CD8-positive, alpha-beta memory T cell (primary cell): ENCODE results near the gene SAMD15. TPM values are rescaled to one million over a fixed set of nuclear protein-coding genes. Genes with fewer than 3 reads are reported as not detected.

ENCODE experiments used
- CTCF ChIA-PET: fragments of 350-600 bp; sonication (Branson Sonifier 250); formaldehyde crosslinking; loops from one replicate; lab custom pipeline; 2021; ENCODE audit warnings: antibody characterized with exemption; lab: Charles Lee
- POLR2A ChIA-PET: fragments of 350-600 bp; sonication (Branson Sonifier 250); formaldehyde crosslinking; loops from one replicate; lab custom pipeline; 2021; ENCODE audit warnings: antibody characterized with exemption; lab: Charles Lee
- DNase-seq, 5 donors: peaks; one replicate each; pipeline versions ENCODE4 v3.0.0 to v3.0.0-alpha.2; 2020 to 2022; ENCODE audit warnings: mixed read lengths in 1 of 5
- H3K27ac ChIP-seq: one replicate; pipeline ENCODE4 v1.7.0; 2013; ENCODE audit warnings: low read depth, mild to moderate bottlenecking, low read length, moderate library complexity
- H3K27me3 ChIP-seq: 2 replicates; pipeline ENCODE4 v1.7.0; 2013; ENCODE audit warnings: low read length, mild to moderate bottlenecking; ENCODE audit not compliant: insufficient read depth, poor library complexity, severe bottlenecking
- H3K36me3 ChIP-seq: 2 replicates; pipeline ENCODE4 v1.7.0; 2013; ENCODE audit warnings: mild to moderate bottlenecking, low read length, moderate library complexity; ENCODE audit not compliant: insufficient read depth
- H3K4me1 ChIP-seq: 2 replicates; pipeline ENCODE4 v1.7.0; 2013; ENCODE audit warnings: mild to moderate bottlenecking, low read length, moderate library complexity; ENCODE audit not compliant: insufficient read depth
- H3K4me3 ChIP-seq: 2 replicates; pipeline ENCODE4 v1.7.0; 2013; ENCODE audit warnings: mild to moderate bottlenecking, low read length
- H3K9me3 ChIP-seq: 2 replicates; pipeline ENCODE4 v1.7.0; 2013; ENCODE audit warnings: mild to moderate bottlenecking, low read length
- H3K27ac Mint-ChIP-seq, 8 donors: one replicate each; pipeline ENCODE4 v1.8.0; 2020 to 2021; ENCODE audit warnings: mixed read lengths in 8 of 8, mild to moderate bottlenecking in 6 of 8, inconsistent platforms in 3 of 8, moderate library complexity in 3 of 8
- H3K27me3 Mint-ChIP-seq, 2 donors: one replicate each; pipeline ENCODE4 v1.8.0; 2020 to 2021; ENCODE audit warnings: mixed read lengths in 2 of 2, mild to moderate bottlenecking in 1 of 2, moderate library complexity in 1 of 2
- H3K36me3 Mint-ChIP-seq, 3 donors: one replicate each; pipeline ENCODE4 v1.8.0; 2020 to 2021; ENCODE audit warnings: mixed read lengths in 3 of 3, inconsistent platforms in 1 of 3, mild to moderate bottlenecking in 1 of 3
- H3K4me1 Mint-ChIP-seq, 3 donors: one replicate each; pipeline ENCODE4 v1.8.0; 2020 to 2021; ENCODE audit warnings: mixed read lengths in 3 of 3, inconsistent platforms in 1 of 3, mild to moderate bottlenecking in 1 of 3
- H3K4me3 Mint-ChIP-seq, 7 donors: one replicate each; pipeline ENCODE4 v1.8.0; 2020 to 2021; ENCODE audit warnings: mixed read lengths in 7 of 7, mild to moderate bottlenecking in 6 of 7, moderate library complexity in 4 of 7, inconsistent platforms in 2 of 7
- H3K9me3 Mint-ChIP-seq, 5 donors: one replicate each; pipeline ENCODE4 v1.8.0; 2020 to 2022; ENCODE audit warnings: mixed read lengths in 5 of 5, mild to moderate bottlenecking in 3 of 5, moderate library complexity in 2 of 5, inconsistent platforms in 1 of 5
- polyA plus RNA-seq: library from polyadenylated mRNA; unstranded; fragments of 300-500 nt; fragmentation: Illumina TruSeq; gene quantifications from one replicate; pipeline ENCODE4 v1.2.3, GENCODE V29; 2021
- total RNA-seq, 2 experiments: library from RNA; stranded (reverse); gene quantifications; one replicate each; pipeline ENCODE4 v1.2.3, GENCODE V29; 2021

SAMD15 gene
- total and polyA plus RNA-seq, 3 experiments from 2014 or later: 0.08 to 1.0 (median 0.83) TPM

- Mint-ChIP-seq H3K27me3 (no peaks in the 10 kb centered on the region), H3K36me3 (peaks cover 11 to 88% (median 33%) of the 10 kb centered on the region in 3 donors), H3K9me3 (no peaks in the 10 kb centered on the region), H3K4me1 (no peaks in the 10 kb centered on the region), H3K4me3 (no peak overlapping the region), H3K27ac (no peak overlapping the region)
- ChIA-PET CTCF (no interaction called here), POLR2A (no interaction called here)
- no peaks in the 10 kb centered on the region for H3K9me3 ChIP-seq
- H3K4me3 ChIP-seq: no peak overlapping the region
- H3K36me3 ChIP-seq: peaks cover 42% of the 10 kb centered on the region
- H3K4me1 ChIP-seq: no peaks in the 10 kb centered on the region
- no peak overlapping the region for H3K27ac ChIP-seq
- no peak for DNase-seq
- no peaks in the 10 kb centered on the region for H3K27me3 ChIP-seq
Measured at GRCh38 chr14:77438596-77438995, 61.4 kb downstream of the SAMD15 start.

GRCh38 chr14:77439861-77440260, 62.7 kb downstream of the SAMD15 start:
- Mint-ChIP-seq H3K4me1 (no peaks in the 10 kb centered on the region), H3K9me3 (no peaks in the 10 kb centered on the region), H3K4me3 (no peak overlapping the region), H3K36me3 (peaks cover 11 to 86% (median 31%) of the 10 kb centered on the region in 3 donors), H3K27ac (peak overlapping the region in 1 of 8 donors; percentile 17), H3K27me3 (no peaks in the 10 kb centered on the region)
- no peak for DNase-seq
- CTCF ChIA-PET: interaction anchor here (0.6 kb wide), 1 partner anchor 1433 kb away, joined by 3 read pairs; no protein-coding TSS in a partner anchor
- H3K27me3 ChIP-seq: no peaks in the 10 kb centered on the region
- H3K27ac ChIP-seq: no peak overlapping the region
- H3K36me3 ChIP-seq: peaks cover 33% of the 10 kb centered on the region
- POLR2A ChIA-PET: no interaction called here
- no peaks in the 10 kb centered on the region for H3K9me3 ChIP-seq
- H3K4me3 ChIP-seq: no peak overlapping the region
- no peaks in the 10 kb centered on the region for H3K4me1 ChIP-seq

Other genes starting within 250 kb of the SAMD15 start
- not detected for gene ZDHHC22, start 235.6 kb upstream of the SAMD15 start, total RNA-seq
- gene ZDHHC22, start 235.6 kb upstream of the SAMD15 start, polyA plus RNA-seq: not detected
- gene TMEM63C, start 195.6 kb upstream of the SAMD15 start, total RNA-seq: under 1 TPM; 0.64 to 0.68 TPM
- gene TMEM63C, start 195.6 kb upstream of the SAMD15 start, polyA plus RNA-seq: 0.28 TPM
- not detected for gene NGB, start 106.2 kb upstream of the SAMD15 start, total RNA-seq
- gene NGB, start 106.2 kb upstream of the SAMD15 start, polyA plus RNA-seq: not detected
- 10 to 100 TPM; 19.0 to 21.6 TPM for gene POMT2, start 56.5 kb upstream of the SAMD15 start, total RNA-seq
- gene POMT2, start 56.5 kb upstream of the SAMD15 start, polyA plus RNA-seq: 1.7 TPM
- gene GSTZ1, start 56.3 kb upstream of the SAMD15 start, total RNA-seq: 10 to 100 TPM; 16.8 to 20.1 TPM
- gene GSTZ1, start 56.3 kb upstream of the SAMD15 start, polyA plus RNA-seq: 5.4 TPM
- 10 to 100 TPM; 20.9 to 22.2 TPM for gene TMED8, start 285 bp upstream of the SAMD15 start, total RNA-seq
- 3.2 TPM for gene TMED8, start 285 bp upstream of the SAMD15 start, polyA plus RNA-seq
- under 1 TPM; 0.40 to 0.42 TPM for gene NOXRED1, start 46.1 kb downstream of the SAMD15 start, total RNA-seq
- not detected for gene NOXRED1, start 46.1 kb downstream of the SAMD15 start, polyA plus RNA-seq
- gene VIPAS39, start 80.2 kb downstream of the SAMD15 start, total RNA-seq: 10 to 100 TPM; 18.7 to 19.6 TPM
- gene VIPAS39, start 80.2 kb downstream of the SAMD15 start, polyA plus RNA-seq: 9.8 TPM
- 100 to 1,000 TPM; 307 to 324 TPM for gene AHSA1, start 80.7 kb downstream of the SAMD15 start, total RNA-seq
- 134 TPM for gene AHSA1, start 80.7 kb downstream of the SAMD15 start, polyA plus RNA-seq
- not detected for gene ISM2, start 121.4 kb downstream of the SAMD15 start, total RNA-seq
- not detected for gene ISM2, start 121.4 kb downstream of the SAMD15 start, polyA plus RNA-seq
- 10 to 100 TPM; 24.1 to 27.5 TPM for gene SPTLC2, start 239.3 kb downstream of the SAMD15 start, total RNA-seq
- 15.6 TPM for gene SPTLC2, start 239.3 kb downstream of the SAMD15 start, polyA plus RNA-seq